K562 (cell line): ENCODE data around the gene DPH2. TPM values are rescaled to one million over a fixed set of nuclear protein-coding genes. Genes with fewer than 3 reads are reported as not detected.

Source experiments
- MAZ ChIP-seq, 2 experiments: fragments of 450-650 bp in 1 of 2; sonication (generic) in 1 of 2; formaldehyde crosslinking; IDR thresholded peaks in 1 of 2; conservative IDR thresholded peaks in 1 of 2; 2 replicates each; pipeline versions ENCODE4 v1.4.0 to v1.5.0; 2020; ENCODE audit warnings: mild to moderate bottlenecking in 1 of 2, missing genetic modification reagents in 1 of 2
- NCOA1 ChIP-seq: fragments of 450-650 bp; IDR thresholded peaks from 2 replicates; pipeline ENCODE4 v1.6.1; 2016; ENCODE audit warnings: low read depth
- PYGO2 ChIP-seq: fragments of 450-650 bp; IDR thresholded peaks from 2 replicates; pipeline ENCODE4 v1.6.1; 2016; ENCODE audit warnings: mild to moderate bottlenecking, missing genetic modification characterization, moderate library complexity, missing compliant biosample characterization
- TBP ChIP-seq: optimal IDR thresholded peaks from 2 replicates; pipeline ENCODE3; 2011; ENCODE audit warnings: low read depth, low read length, improper control_type of control experiment
- TSC22D4 ChIP-seq: fragments of 450-650 bp; IDR thresholded peaks from 2 replicates; pipeline ENCODE4 v1.6.1; 2016; ENCODE audit warnings: missing genetic modification characterization, missing biosample characterization, control low read depth
- ZC3H11A ChIP-seq: IDR thresholded peaks from 2 replicates; pipeline ENCODE4 v1.6.1; 2012; ENCODE audit warnings: low read depth, low read length, improper control_type of control experiment
- polyA plus RNA-seq, 8 experiments: library from polyadenylated mRNA; depleted of rRNA in 4 of 8; stranded (reverse) in 5 of 8; unstranded in 3 of 8; fragments of >200 nt; fragmentation: Nextera tagmentation in 2 of 8; fragmentation: Illumina TruSeq in 1 of 8; extraction: Ambion mirVana in 2 of 8; extraction: Trizol in 1 of 8; gene quantifications; 2 replicates each; pipeline versions ENCODE4 v1.2.1 to v1.2.3, GENCODE V29; 2011 to 2014; ENCODE audit warnings: inconsistent platforms in 1 of 8, missing spikeins in 1 of 8
- total RNA-seq, 7 experiments: library from RNA; depleted of rRNA in 6 of 7; stranded (reverse); fragments of >200 nt in 6 of 7; fragmentation: Illumina TruSeq in 2 of 7; extraction: Trizol in 2 of 7; gene quantifications; 2 replicates each; pipeline versions ENCODE4 v1.2.1 to v1.2.3, GENCODE V29; 2011 to 2021; ENCODE audit warnings: low replicate concordance in 1 of 7
- TF ChIP-seq, protein P1 (sequence below): fragments of 450-650 bp; IDR thresholded peaks from 2 replicates; pipeline ENCODE4 v1.7.1; 2018; ENCODE audit warnings: mild to moderate bottlenecking, low read depth; ENCODE audit not compliant: partially characterized antibody
- TF ChIP-seq, protein P2 (sequence below), 3 experiments: fragments of 200-800 bp in 1 of 3; sonication (Bioruptor generic) in 1 of 3; sonication (generic) in 1 of 3; formaldehyde crosslinking in 1 of 3; IDR thresholded peaks; 2 replicates each; pipeline versions ENCODE4 v1.6.1 to v1.8.0; 2016 to 2022; ENCODE audit warnings: mild to moderate bottlenecking in 2 of 3, missing compliant biosample characterization in 2 of 3, missing genetic modification characterization in 2 of 3, missing genetic modification reagents in 1 of 3
- TF ChIP-seq, protein P3 (sequence below), 2 experiments: fragments of 450-650 bp in 1 of 2; IDR thresholded peaks; 2 replicates each; pipeline ENCODE4 v1.6.1; 2011 to 2017; ENCODE audit warnings: low read depth in 2 of 2, antibody characterized with exemption in 1 of 2, borderline replicate concordance in 1 of 2, low read length in 1 of 2, mild to moderate bottlenecking in 1 of 2, mixed read lengths in 1 of 2; ENCODE audit not compliant: control insufficient read depth in 1 of 2
- TF ChIP-seq, protein P4 (sequence below): sonication (generic); formaldehyde crosslinking; IDR thresholded peaks from 2 replicates; pipeline ENCODE4 v1.8.0; 2023; ENCODE audit warnings: mild to moderate bottlenecking, missing genetic modification reagents
- TF ChIP-seq, protein P5 (sequence below): sonication (generic); formaldehyde crosslinking; IDR thresholded peaks from 2 replicates; pipeline ENCODE4 v1.8.1; 2023; ENCODE audit warnings: mild to moderate bottlenecking, missing genetic modification reagents

The DPH2 gene
- total and polyA plus RNA-seq, 9 of the 15 experiments (the other 6 are each of a cell fraction or from before 2014, with no cell fraction given) = 17.9 to 94.1 (median 68.1) TPM

DNA sequence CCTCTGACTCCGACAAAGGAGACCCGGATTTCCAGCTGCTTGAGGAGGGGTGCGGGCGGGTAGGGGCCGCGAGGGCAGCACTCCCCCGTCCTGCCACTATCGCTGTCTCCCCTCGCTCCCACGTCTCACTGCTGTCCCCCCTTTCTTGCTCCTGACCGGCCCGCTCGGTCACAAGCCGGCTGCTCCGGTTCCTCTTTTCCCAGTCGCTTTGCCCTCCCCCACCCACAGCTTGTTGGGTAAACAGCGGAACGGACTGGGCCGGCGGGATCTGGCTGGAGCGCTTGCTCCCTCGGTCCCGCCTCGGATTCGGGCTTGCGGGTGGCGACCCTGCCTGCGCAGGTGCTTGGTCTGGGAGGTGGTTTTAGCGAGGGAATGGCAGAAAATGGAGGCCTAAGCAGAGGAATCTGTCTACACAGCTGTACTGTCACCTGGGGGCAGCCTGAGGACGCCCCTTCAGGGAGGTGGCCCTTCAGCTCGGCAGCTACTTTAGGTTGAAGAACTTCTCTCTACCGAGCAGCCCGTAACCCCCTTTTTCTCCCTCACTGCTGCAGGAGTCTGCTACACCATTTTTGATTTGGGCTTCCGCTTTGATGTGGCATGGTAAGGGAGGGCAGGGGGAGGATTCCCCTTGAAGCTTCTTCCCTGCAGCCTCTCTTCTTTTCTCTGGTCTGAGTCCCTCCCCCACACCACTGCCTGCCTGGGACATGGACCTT lies 5.6 kb downstream of the DPH2 start (continued):
- TF ChIP-seq, protein P1, sequence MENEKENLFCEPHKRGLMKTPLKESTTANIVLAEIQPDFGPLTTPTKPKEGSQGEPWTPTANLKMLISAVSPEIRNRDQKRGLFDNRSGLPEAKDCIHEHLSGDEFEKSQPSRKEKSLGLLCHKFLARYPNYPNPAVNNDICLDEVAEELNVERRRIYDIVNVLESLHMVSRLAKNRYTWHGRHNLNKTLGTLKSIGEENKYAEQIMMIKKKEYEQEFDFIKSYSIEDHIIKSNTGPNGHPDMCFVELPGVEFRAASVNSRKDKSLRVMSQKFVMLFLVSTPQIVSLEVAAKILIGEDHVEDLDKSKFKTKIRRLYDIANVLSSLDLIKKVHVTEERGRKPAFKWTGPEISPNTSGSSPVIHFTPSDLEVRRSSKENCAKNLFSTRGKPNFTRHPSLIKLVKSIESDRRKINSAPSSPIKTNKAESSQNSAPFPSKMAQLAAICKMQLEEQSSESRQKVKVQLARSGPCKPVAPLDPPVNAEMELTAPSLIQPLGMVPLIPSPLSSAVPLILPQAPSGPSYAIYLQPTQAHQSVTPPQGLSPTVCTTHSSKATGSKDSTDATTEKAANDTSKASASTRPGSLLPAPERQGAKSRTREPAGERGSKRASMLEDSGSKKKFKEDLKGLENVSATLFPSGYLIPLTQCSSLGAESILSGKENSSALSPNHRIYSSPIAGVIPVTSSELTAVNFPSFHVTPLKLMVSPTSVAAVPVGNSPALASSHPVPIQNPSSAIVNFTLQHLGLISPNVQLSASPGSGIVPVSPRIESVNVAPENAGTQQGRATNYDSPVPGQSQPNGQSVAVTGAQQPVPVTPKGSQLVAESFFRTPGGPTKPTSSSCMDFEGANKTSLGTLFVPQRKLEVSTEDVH = no peak
- TF ChIP-seq TSC22D4 (tag) (no peak), TBP (peak; percentile 2), MAZ (CRISPR knock-in tag; conservative IDR thresholded peaks at IDR 0.05 in 1 of 2, IDR thresholded peaks at IDR 0.05 in 1 of 2) (peak in 1 of 2 experiments; percentile 55; a peak in 2 of 4 replicates), PYGO2 (tag) (no peak), ZC3H11A (no peak), NCOA1 (peak; percentile 58; the same call in 1 of the 2 replicates)
- TF ChIP-seq, protein P2, sequence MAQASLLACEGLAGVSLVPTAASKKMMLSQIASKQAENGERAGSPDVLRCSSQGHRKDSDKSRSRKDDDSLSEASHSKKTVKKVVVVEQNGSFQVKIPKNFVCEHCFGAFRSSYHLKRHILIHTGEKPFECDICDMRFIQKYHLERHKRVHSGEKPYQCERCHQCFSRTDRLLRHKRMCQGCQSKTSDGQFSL (CRISPR knock-in tag; IDR thresholded peaks at IDR 0.05) = peak; percentile 8; the same call in 1 of the 2 replicates
- TF ChIP-seq, protein P2 (tag; IDR thresholded peaks at IDR 0.05) = no peak; a peak in 1 of 4 replicates
- TF ChIP-seq, protein P3, sequence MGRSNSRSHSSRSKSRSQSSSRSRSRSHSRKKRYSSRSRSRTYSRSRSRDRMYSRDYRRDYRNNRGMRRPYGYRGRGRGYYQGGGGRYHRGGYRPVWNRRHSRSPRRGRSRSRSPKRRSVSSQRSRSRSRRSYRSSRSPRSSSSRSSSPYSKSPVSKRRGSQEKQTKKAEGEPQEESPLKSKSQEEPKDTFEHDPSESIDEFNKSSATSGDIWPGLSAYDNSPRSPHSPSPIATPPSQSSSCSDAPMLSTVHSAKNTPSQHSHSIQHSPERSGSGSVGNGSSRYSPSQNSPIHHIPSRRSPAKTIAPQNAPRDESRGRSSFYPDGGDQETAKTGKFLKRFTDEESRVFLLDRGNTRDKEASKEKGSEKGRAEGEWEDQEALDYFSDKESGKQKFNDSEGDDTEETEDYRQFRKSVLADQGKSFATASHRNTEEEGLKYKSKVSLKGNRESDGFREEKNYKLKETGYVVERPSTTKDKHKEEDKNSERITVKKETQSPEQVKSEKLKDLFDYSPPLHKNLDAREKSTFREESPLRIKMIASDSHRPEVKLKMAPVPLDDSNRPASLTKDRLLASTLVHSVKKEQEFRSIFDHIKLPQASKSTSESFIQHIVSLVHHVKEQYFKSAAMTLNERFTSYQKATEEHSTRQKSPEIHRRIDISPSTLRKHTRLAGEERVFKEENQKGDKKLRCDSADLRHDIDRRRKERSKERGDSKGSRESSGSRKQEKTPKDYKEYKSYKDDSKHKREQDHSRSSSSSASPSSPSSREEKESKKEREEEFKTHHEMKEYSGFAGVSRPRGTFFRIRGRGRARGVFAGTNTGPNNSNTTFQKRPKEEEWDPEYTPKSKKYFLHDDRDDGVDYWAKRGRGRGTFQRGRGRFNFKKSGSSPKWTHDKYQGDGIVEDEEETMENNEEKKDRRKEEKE (IDR thresholded peaks at IDR 0.05; ENCODE audit: borderline replicate concordance in 1 of 2, control insufficient read depth in 1 of 2, low read depth in 2 of 2, low read length in 1 of 2) = no peak
- TF ChIP-seq, protein P4, sequence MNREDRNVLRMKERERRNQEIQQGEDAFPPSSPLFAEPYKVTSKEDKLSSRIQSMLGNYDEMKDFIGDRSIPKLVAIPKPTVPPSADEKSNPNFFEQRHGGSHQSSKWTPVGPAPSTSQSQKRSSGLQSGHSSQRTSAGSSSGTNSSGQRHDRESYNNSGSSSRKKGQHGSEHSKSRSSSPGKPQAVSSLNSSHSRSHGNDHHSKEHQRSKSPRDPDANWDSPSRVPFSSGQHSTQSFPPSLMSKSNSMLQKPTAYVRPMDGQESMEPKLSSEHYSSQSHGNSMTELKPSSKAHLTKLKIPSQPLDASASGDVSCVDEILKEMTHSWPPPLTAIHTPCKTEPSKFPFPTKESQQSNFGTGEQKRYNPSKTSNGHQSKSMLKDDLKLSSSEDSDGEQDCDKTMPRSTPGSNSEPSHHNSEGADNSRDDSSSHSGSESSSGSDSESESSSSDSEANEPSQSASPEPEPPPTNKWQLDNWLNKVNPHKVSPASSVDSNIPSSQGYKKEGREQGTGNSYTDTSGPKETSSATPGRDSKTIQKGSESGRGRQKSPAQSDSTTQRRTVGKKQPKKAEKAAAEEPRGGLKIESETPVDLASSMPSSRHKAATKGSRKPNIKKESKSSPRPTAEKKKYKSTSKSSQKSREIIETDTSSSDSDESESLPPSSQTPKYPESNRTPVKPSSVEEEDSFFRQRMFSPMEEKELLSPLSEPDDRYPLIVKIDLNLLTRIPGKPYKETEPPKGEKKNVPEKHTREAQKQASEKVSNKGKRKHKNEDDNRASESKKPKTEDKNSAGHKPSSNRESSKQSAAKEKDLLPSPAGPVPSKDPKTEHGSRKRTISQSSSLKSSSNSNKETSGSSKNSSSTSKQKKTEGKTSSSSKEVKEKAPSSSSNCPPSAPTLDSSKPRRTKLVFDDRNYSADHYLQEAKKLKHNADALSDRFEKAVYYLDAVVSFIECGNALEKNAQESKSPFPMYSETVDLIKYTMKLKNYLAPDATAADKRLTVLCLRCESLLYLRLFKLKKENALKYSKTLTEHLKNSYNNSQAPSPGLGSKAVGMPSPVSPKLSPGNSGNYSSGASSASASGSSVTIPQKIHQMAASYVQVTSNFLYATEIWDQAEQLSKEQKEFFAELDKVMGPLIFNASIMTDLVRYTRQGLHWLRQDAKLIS (CRISPR knock-in tag) = peak; percentile 6; the same call in 1 of the 2 replicates
- TF ChIP-seq, protein P5, sequence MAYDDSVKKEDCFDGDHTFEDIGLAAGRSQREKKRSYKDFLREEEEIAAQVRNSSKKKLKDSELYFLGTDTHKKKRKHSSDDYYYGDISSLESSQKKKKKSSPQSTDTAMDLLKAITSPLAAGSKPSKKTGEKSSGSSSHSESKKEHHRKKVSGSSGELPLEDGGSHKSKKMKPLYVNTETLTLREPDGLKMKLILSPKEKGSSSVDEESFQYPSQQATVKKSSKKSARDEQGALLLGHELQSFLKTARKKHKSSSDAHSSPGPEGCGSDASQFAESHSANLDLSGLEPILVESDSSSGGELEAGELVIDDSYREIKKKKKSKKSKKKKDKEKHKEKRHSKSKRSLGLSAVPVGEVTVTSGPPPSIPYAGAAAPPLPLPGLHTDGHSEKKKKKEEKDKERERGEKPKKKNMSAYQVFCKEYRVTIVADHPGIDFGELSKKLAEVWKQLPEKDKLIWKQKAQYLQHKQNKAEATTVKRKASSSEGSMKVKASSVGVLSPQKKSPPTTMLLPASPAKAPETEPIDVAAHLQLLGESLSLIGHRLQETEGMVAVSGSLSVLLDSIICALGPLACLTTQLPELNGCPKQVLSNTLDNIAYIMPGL = 0 out of 2 replicates have a peak, but pooled peaks have one; percentile 32
